OCI-LY3 (cell line): ENCODE measurements around the gene NUP133.

Experiments
- H2AFZ ChIP-seq: fragments of 200-600, 300-600 bp; shearing (Covaris generic); 2 replicates; pipeline ENCODE4 v1.6.0; 2014; ENCODE audit warnings: antibody characterized with exemption, low read depth, low read length
- H3K27ac ChIP-seq: fragments of 200-600, 300-600 bp; sonication (generic); 2 replicates; pipeline ENCODE4 v1.5.1; 2014; ENCODE audit warnings: mild to moderate bottlenecking, low read length, moderate library complexity, mixed read lengths
- H3K27me3 ChIP-seq: fragments of 200-600, 300-600 bp; sonication (generic); 2 replicates; pipeline ENCODE4 v1.6.1; 2014; ENCODE audit warnings: low read depth, low read length, mixed read lengths
- H3K36me3 ChIP-seq: fragments of 200-600, 300-600 bp; sonication (generic); replicated peaks from 2 replicates; pipeline ENCODE3; 2014; ENCODE audit warnings: low read depth, low read length, mixed read lengths
- H3K4me1 ChIP-seq: fragments of 300-600, 200-600 bp; sonication (generic); 2 replicates; pipeline ENCODE4 v1.6.1; 2014; ENCODE audit warnings: low read length, mixed read lengths
- H3K4me2 ChIP-seq: fragments of 200-600, 300-600 bp; sonication (generic); 2 replicates; pipeline ENCODE4 v1.6.1; 2014; ENCODE audit warnings: low read length, mixed read lengths
- H3K4me3 ChIP-seq: fragments of 300-600, 200-600 bp; sonication (generic); 2 replicates; pipeline ENCODE4 v1.5.1; 2014; ENCODE audit warnings: antibody characterized with exemption, mild to moderate bottlenecking, low read length, moderate library complexity
- H3K79me2 ChIP-seq: fragments of 300-600, 200-600 bp; shearing (Covaris generic); 2 replicates; pipeline ENCODE4 v1.6.1; 2014; ENCODE audit warnings: mild to moderate bottlenecking, low read length, mixed read lengths
- H3K9ac ChIP-seq: fragments of 300-600, 200-600 bp; shearing (Covaris generic); 2 replicates; pipeline ENCODE4 v1.6.0; 2014; ENCODE audit warnings: mild to moderate bottlenecking, low read length, moderate library complexity
- H3K9me3 ChIP-seq: fragments of 200-600, 300-600 bp; shearing (Covaris generic); 2 replicates; pipeline ENCODE4 v1.6.1; 2014; ENCODE audit warnings: low read length, mixed read lengths; ENCODE audit not compliant: insufficient read depth
- H4K20me1 ChIP-seq: fragments of 200-600, 300-600 bp; sonication (generic); 2 replicates; pipeline ENCODE4 v1.6.1; 2016; ENCODE audit warnings: low read length, mixed read lengths; ENCODE audit not compliant: insufficient read depth
- EZH2phosphoT487 ChIP-seq: fragments of 200-600 bp; shearing (Covaris generic); IDR thresholded peaks from 2 replicates; pipeline ENCODE4 v1.6.1; 2018; ENCODE audit warnings: antibody characterized with exemption, mixed run types, low read depth
- TF ChIP-seq, protein P1 (sequence below): fragments of 200-600, 300-600 bp; sonication (generic); IDR thresholded peaks from 2 replicates; pipeline ENCODE4 v1.5.1; 2014; ENCODE audit warnings: antibody characterized with exemption, low read length, low read depth

The NUP133 gene

GRCh38 chr1:229409616-229410369 lies 98.3 kb downstream of the NUP133 start:
- H2AFZ ChIP-seq: no peak overlapping the region
- H3K9me3 ChIP-seq: no peaks in the 10 kb centered on the region
- H3K9ac ChIP-seq: no peak overlapping the region
- no peaks in the 10 kb centered on the region for H3K4me1 ChIP-seq
- H3K27me3 ChIP-seq: peaks cover 47% of the 10 kb centered on the region
- no peak overlapping the region for H3K4me2 ChIP-seq
- H3K79me2 ChIP-seq: no peaks in the 10 kb centered on the region
- H3K36me3 ChIP-seq: no peaks in the 10 kb centered on the region
- no peak overlapping the region for H3K27ac ChIP-seq
- no peaks in the 10 kb centered on the region for H4K20me1 ChIP-seq
- TF ChIP-seq EZH2phosphoT487: no peak
- TF ChIP-seq, protein P1, sequence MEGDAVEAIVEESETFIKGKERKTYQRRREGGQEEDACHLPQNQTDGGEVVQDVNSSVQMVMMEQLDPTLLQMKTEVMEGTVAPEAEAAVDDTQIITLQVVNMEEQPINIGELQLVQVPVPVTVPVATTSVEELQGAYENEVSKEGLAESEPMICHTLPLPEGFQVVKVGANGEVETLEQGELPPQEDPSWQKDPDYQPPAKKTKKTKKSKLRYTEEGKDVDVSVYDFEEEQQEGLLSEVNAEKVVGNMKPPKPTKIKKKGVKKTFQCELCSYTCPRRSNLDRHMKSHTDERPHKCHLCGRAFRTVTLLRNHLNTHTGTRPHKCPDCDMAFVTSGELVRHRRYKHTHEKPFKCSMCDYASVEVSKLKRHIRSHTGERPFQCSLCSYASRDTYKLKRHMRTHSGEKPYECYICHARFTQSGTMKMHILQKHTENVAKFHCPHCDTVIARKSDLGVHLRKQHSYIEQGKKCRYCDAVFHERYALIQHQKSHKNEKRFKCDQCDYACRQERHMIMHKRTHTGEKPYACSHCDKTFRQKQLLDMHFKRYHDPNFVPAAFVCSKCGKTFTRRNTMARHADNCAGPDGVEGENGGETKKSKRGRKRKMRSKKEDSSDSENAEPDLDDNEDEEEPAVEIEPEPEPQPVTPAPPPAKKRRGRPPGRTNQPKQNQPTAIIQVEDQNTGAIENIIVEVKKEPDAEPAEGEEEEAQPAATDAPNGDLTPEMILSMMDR: no peak
- H3K4me3 ChIP-seq: no peak overlapping the region

DNA sequence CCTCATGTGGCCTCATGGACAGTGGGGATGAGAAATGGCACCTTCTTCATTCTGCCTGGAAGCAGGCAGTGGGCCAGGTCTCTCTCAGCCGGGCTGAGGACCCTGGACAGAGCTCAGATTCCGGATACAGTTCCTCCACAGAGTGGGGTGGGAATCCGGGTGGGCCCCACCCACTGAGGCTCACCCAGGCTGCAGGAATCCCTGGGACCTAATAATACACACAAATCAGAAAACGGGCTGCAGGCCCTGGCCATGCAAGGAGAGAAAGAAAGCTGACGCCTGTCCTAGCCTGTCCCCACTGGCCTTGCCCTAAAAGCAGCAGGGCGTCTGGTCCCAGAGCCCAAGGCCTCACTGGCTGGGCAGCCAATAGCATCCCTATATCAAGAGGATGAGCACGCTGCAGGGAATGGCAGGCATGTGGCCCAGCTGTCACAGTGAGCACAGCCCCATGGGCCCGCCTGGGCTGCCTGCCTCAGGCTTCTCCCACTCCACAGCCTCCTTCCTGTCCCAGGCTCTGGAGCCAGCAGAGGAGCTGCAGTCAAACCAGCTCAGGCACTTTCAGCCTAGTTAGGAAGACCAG lies 99.6 kb downstream of the NUP133 start:
- Histone ChIP-seq H3K4me1 (no peaks in the 10 kb centered on the region), H3K27me3 (peaks cover 54% of the 10 kb centered on the region), H3K4me3 (no peak overlapping the region), H4K20me1 (no peaks in the 10 kb centered on the region), H3K27ac (no peak overlapping the region), H3K36me3 (no peaks in the 10 kb centered on the region), H3K9ac (no peak overlapping the region), H2AFZ (no peak overlapping the region), H3K79me2 (no peaks in the 10 kb centered on the region), H3K4me2 (no peak overlapping the region), H3K9me3 (no peaks in the 10 kb centered on the region)
- TF ChIP-seq, protein P1: no peak
- no peak for TF ChIP-seq EZH2phosphoT487

GRCh38 chr1:229407206-229408026 lies 100.7 kb downstream of the NUP133 start:
- Histone ChIP-seq H3K36me3 (no peaks in the 10 kb centered on the region), H3K9ac (no peak overlapping the region), H3K79me2 (no peaks in the 10 kb centered on the region), H3K4me3 (no peak overlapping the region), H3K27me3 (peaks cover 59% of the 10 kb centered on the region), H3K4me2 (no peak overlapping the region), H3K4me1 (no peaks in the 10 kb centered on the region), H2AFZ (no peak overlapping the region), H3K9me3 (no peaks in the 10 kb centered on the region), H3K27ac (no peak overlapping the region), H4K20me1 (no peaks in the 10 kb centered on the region)
- TF ChIP-seq EZH2phosphoT487: no peak

DNA sequence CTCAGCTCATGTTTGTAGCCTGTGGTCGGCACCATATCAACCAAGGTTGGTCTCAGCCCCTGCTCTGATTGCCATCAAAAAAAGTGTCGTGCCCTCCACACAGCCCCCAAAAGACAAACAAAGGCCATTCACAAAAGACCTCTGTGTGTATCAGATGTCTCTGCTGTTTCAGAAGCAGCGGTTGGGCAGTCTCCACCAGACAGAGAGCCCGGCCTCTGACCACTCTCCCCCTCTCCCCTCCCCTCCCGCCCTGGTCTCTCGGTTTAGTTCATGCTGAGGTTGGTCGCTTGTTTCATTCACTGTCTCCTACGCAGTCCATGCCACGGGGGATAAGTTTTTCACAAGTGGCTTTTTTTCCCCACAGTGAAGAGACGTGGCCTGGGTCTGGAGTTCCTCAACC lies 101.3 kb downstream of the NUP133 start:
- TF ChIP-seq, protein P1: no peak
- no peak for TF ChIP-seq EZH2phosphoT487
- Histone ChIP-seq H3K4me3 (no peak overlapping the region), H3K27ac (no peak overlapping the region), H4K20me1 (no peaks in the 10 kb centered on the region), H3K4me2 (no peak overlapping the region), H3K79me2 (no peaks in the 10 kb centered on the region), H3K9ac (no peak overlapping the region), H2AFZ (no peak overlapping the region), H3K4me1 (no peaks in the 10 kb centered on the region), H3K27me3 (peaks cover 57% of the 10 kb centered on the region), H3K9me3 (no peaks in the 10 kb centered on the region), H3K36me3 (no peaks in the 10 kb centered on the region)
